Smooth muscle cell (in vitro differentiated cells): Measurements from ENCODE around the gene SYNDIG1. TPM values are rescaled to one million over a fixed set of nuclear protein-coding genes. Genes with fewer than 3 reads are reported as not detected.

ENCODE experiments used
- DNase-seq: peaks from one replicate; lab custom pipeline; 2025; ENCODE audit not compliant: unreplicated experiment; lab: John Stamatoyannopoulos, UW
- H2AFZ ChIP-seq: fragments of 200-600 bp; sonication (generic); 2 replicates; pipeline ENCODE4 v1.6.0; 2016; ENCODE audit warnings: antibody characterized with exemption, low read depth, mild to moderate bottlenecking
- H3F3A ChIP-seq: fragments of 200-600 bp; sonication (generic); 2 replicates; pipeline ENCODE4 v1.6.0; 2017; ENCODE audit warnings: antibody characterized with exemption, low read depth
- H3K27ac ChIP-seq: fragments of 200-600 bp; sonication (generic); 2 replicates; pipeline ENCODE4 v1.5.1; 2016; ENCODE audit warnings: low read depth, mild to moderate bottlenecking
- H3K27me3 ChIP-seq: fragments of 200-600 bp; sonication (generic); 2 replicates; pipeline ENCODE4 v1.6.1; 2016; ENCODE audit warnings: low read depth, mild to moderate bottlenecking
- H3K36me3 ChIP-seq: fragments of 200-600 bp; sonication (generic); 2 replicates; pipeline ENCODE4 v1.5.1; 2016; ENCODE audit warnings: low read depth
- H3K4me1 ChIP-seq: fragments of 200-600 bp; sonication (generic); 2 replicates; pipeline ENCODE4 v1.5.1; 2016; ENCODE audit warnings: low read depth
- H3K4me2 ChIP-seq: fragments of 200-600 bp; sonication (generic); 2 replicates; pipeline ENCODE4 v1.6.0; 2016; ENCODE audit warnings: mild to moderate bottlenecking
- H3K4me3 ChIP-seq: fragments of 200-600 bp; sonication (generic); 2 replicates; pipeline ENCODE4 v1.5.1; 2016; ENCODE audit warnings: mild to moderate bottlenecking
- H3K79me2 ChIP-seq: fragments of 200-600 bp; sonication (generic); 2 replicates; pipeline ENCODE4 v1.6.0; 2016; ENCODE audit warnings: low read depth, mild to moderate bottlenecking
- H3K9ac ChIP-seq: fragments of 200-600 bp; sonication (generic); 2 replicates; pipeline ENCODE4 v1.6.0; 2016; ENCODE audit warnings: low read depth
- H3K9me3 ChIP-seq: fragments of 200-600 bp; sonication (generic); replicated peaks from 2 replicates; pipeline ENCODE4 v1.5.1; 2016; ENCODE audit warnings: low read depth
- H4K20me1 ChIP-seq: fragments of 200-600 bp; sonication (generic); 2 replicates; pipeline ENCODE4 v1.6.0; 2016; ENCODE audit warnings: low read depth
- WGBS: methylation state at CpG from one replicate; pipeline ENCODE4 v1.1.7; 2016; ENCODE audit warnings: low lambda C conversion rate; 5-methylcytosine and 5-hydroxymethylcytosine counted together
- polyA plus RNA-seq: library from polyadenylated mRNA; unstranded; fragments of >200 nt; fragmentation: Nextera tagmentation; extraction: Ambion mirVana; gene quantifications from 2 replicates; pipeline ENCODE4 v1.2.1, GENCODE V29; 2016
- total RNA-seq: library from RNA; depleted of rRNA; stranded (reverse); fragments of >200 nt; gene quantifications from 2 replicates; pipeline ENCODE4 v1.2.3, GENCODE V29; 2014
- TF ChIP-seq, protein P1 (sequence below): fragments of 200-600 bp; sonication (generic); IDR thresholded peaks from 2 replicates; pipeline ENCODE4 v1.5.1; 2017; ENCODE audit warnings: borderline replicate concordance, mild to moderate bottlenecking, antibody characterized with exemption; ENCODE audit not compliant: insufficient read depth, poor library complexity, severe bottlenecking

Gene SYNDIG1
- total and polyA plus RNA-seq, 2 experiments from 2014 or later: 1.8 to 2.2 TPM

DNA sequence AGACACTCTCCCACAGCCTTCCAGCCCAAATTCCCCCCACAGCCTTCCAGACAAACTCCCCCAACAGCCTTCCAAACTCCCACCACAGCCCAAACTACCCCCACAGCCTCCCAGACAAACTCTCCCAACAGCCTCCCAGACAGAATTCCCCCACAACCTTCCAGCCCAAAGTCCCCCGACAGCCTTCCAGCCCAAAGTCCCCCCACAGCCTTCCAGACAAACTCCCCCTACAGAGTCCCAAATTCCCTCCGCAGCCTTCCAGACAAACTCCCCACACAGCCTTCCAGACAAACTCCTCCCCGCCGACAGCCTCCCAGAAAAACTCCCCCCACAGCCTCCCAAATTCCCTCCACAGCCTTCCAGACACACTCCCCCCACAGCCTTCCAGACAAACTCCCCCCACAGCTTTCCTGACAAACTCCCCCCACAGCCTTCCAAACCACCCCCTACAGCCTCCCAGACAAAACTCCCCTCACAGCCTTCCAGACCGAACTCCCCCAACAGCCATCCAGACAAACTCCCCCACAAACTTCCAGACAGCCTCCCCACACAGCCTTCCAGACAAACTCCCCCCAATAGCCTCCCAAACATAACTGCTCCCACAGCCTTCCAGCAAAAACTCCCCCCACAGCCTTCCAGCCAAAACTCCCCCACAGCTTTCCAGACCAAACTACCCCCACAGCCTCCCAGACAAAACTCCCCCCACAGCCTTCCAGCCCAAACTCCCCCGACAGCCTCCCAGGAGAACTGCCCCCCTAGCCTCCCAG is 38.0 kb upstream of the SYNDIG1 start:
- Histone ChIP-seq H4K20me1 (no peaks in the 10 kb centered on the region), H2AFZ (no peak overlapping the region), H3K9ac (no peak overlapping the region), H3K36me3 (no peaks in the 10 kb centered on the region), H3K4me3 (no peak overlapping the region), H3K27me3 (no peaks in the 10 kb centered on the region), H3K9me3 (no peaks in the 10 kb centered on the region), H3K27ac (no peak overlapping the region), H3F3A (no peaks in the 10 kb centered on the region), H3K79me2 (no peaks in the 10 kb centered on the region), H3K4me2 (no peak overlapping the region), H3K4me1 (no peaks in the 10 kb centered on the region)
- TF ChIP-seq, protein P1, sequence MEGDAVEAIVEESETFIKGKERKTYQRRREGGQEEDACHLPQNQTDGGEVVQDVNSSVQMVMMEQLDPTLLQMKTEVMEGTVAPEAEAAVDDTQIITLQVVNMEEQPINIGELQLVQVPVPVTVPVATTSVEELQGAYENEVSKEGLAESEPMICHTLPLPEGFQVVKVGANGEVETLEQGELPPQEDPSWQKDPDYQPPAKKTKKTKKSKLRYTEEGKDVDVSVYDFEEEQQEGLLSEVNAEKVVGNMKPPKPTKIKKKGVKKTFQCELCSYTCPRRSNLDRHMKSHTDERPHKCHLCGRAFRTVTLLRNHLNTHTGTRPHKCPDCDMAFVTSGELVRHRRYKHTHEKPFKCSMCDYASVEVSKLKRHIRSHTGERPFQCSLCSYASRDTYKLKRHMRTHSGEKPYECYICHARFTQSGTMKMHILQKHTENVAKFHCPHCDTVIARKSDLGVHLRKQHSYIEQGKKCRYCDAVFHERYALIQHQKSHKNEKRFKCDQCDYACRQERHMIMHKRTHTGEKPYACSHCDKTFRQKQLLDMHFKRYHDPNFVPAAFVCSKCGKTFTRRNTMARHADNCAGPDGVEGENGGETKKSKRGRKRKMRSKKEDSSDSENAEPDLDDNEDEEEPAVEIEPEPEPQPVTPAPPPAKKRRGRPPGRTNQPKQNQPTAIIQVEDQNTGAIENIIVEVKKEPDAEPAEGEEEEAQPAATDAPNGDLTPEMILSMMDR: no peak
- 86% methylated on average over 4 of the region's 6 CpGs for WGBS
- no peak for DNase-seq

DNA sequence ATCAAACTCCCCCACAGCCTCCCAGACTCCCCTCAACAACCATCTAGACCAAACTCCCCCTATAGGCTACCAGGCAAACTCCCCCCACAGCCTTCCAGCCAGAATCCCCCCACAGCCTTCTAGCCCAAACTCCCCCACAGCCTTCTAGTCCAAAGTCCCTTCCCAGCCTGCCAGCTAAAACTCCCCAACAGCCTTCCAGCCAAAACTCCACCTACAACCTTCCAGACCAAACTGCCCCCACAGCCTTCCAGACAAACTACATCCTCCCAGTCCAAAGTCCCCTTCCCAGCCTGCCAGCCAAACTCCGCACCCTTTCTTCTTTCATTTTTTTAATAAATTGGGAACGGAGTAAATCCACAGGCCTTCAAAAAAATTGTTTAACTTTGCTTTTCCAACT is 37.4 kb upstream of the SYNDIG1 start:
- H3K36me3 ChIP-seq: no peaks in the 10 kb centered on the region
- WGBS: 88% methylated on average over 2 of the region's 2 CpGs
- H3K4me1 ChIP-seq: no peaks in the 10 kb centered on the region
- H3K27me3 ChIP-seq: no peaks in the 10 kb centered on the region
- no peak overlapping the region for H3K4me3 ChIP-seq
- H3K9me3 ChIP-seq: no peaks in the 10 kb centered on the region
- H3F3A ChIP-seq: no peaks in the 10 kb centered on the region
- H3K79me2 ChIP-seq: no peaks in the 10 kb centered on the region
- no peak overlapping the region for H2AFZ ChIP-seq
- TF ChIP-seq, protein P1: no peak
- no peak for DNase-seq
- H3K9ac ChIP-seq: no peak overlapping the region
- H3K4me2 ChIP-seq: no peak overlapping the region
- H3K27ac ChIP-seq: no peak overlapping the region
- H4K20me1 ChIP-seq: no peaks in the 10 kb centered on the region

DNA sequence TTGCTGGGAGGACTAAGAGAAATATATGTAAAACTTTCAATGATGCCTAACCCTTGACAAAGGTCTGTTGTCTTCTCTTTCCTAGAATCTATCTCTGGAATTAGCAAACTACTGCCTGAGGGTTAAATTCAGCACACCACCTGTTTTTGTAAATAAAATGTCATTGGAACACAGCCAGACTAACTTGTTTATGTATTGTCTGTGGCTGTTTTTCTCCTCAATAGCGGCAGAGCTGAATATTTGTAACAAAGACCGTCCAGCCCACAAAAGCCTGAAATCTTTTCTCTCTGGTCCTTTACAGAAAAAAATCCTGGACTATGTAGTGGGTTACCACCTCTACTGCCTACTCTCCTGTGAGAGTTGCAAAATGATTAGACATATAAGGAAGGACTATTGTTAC is 33.3 kb upstream of the SYNDIG1 start:
- no peak for DNase-seq
- no peak overlapping the region for H3K9ac ChIP-seq
- TF ChIP-seq, protein P1: no peak

More for the DNA sequence above, 33.3 kb upstream of the SYNDIG1 start:
- no peaks in the 10 kb centered on the region for H4K20me1 ChIP-seq
- no peaks in the 10 kb centered on the region for H3F3A ChIP-seq
- WGBS: 66% methylated on average over 2 of the region's 2 CpGs
- H3K27me3 ChIP-seq: no peaks in the 10 kb centered on the region
- no peaks in the 10 kb centered on the region for H3K9me3 ChIP-seq
- no peaks in the 10 kb centered on the region for H3K79me2 ChIP-seq
- H2AFZ ChIP-seq: no peak overlapping the region
- no peak overlapping the region for H3K4me3 ChIP-seq
- H3K27ac ChIP-seq: no peak overlapping the region
- no peaks in the 10 kb centered on the region for H3K36me3 ChIP-seq
- H3K4me1 ChIP-seq: no peaks in the 10 kb centered on the region
- H3K4me2 ChIP-seq: no peak overlapping the region
